ENCODE data around the gene IL1RAPL1.

The IL1RAPL1 gene

DNA sequence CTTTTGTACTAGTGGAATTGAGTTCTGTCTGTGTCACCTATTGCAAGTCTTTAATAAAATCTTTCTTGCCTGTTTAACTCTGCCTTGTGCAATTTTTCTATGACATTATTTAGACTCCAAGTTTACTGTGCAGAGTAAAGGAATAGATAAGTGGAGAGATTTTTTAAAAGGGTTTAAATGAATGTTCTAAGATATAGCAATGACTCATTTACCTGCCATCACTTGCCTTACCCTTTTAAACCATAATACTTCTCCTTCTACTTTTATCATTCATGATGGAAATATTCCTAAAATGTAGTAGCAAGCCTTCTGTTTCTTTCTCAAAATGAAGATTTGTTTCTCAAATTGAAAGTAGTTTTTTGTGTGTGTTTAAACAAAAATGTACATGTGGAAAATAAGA is 845.3 kb downstream of the IL1RAPL1 start:
- no peak for DNase-seq (ENCODE audit: low spot score)
- Histone ChIP-seq H3K27ac (no peak overlapping the region), H3K4me3 (no peak overlapping the region)
- TF ChIP-seq, protein P1, sequence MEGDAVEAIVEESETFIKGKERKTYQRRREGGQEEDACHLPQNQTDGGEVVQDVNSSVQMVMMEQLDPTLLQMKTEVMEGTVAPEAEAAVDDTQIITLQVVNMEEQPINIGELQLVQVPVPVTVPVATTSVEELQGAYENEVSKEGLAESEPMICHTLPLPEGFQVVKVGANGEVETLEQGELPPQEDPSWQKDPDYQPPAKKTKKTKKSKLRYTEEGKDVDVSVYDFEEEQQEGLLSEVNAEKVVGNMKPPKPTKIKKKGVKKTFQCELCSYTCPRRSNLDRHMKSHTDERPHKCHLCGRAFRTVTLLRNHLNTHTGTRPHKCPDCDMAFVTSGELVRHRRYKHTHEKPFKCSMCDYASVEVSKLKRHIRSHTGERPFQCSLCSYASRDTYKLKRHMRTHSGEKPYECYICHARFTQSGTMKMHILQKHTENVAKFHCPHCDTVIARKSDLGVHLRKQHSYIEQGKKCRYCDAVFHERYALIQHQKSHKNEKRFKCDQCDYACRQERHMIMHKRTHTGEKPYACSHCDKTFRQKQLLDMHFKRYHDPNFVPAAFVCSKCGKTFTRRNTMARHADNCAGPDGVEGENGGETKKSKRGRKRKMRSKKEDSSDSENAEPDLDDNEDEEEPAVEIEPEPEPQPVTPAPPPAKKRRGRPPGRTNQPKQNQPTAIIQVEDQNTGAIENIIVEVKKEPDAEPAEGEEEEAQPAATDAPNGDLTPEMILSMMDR (IDR thresholded peaks at IDR 0.05), result no peak

DNA sequence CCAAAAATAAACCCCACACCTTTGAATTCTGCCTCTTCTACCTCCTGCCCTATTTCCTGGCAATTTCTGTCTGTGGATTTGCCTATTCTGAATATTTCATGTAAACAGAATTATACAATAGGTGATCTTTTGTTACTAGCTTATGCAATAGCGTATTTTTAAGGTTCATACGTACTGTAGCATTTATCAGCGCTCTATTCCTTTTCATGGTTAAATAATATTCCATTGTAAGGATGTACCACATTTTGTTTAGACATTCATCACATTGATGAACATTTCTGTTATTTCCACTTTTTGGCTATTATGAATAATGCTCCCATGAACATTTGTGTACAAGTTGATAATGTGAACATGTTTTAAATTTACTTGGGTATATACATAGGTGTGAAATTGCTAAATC is 847.7 kb downstream of the IL1RAPL1 start:
- DNase-seq (ENCODE audit: low spot score), result no peak
- H3K27ac ChIP-seq, result no peak overlapping the region
- TF ChIP-seq, protein P1 (IDR thresholded peaks at IDR 0.05), result no peak
- H3K4me3 ChIP-seq, result no peak overlapping the region

DNA sequence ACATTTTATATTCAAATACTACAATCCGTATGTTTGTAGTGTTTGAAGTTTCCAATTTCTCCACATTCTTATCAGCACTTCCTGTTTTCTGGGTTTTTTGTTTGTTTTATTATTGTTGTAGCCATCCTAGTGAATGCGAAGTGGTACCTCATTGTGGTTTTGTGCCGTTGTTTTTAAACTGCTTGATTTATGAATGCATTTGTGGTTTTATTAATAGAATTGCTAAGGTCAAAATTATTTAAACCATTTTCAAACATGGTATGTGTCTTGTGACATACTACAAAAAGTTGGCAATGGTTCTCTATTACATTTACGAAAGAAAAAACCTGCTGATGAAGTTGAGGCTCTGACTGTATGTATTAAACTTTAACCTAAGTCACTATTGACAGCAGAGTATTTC is 848.1 kb downstream of the IL1RAPL1 start:
- no peak for DNase-seq (ENCODE audit: low spot score)
- H3K4me3 ChIP-seq, result no peak overlapping the region
- H3K27ac ChIP-seq, result no peak overlapping the region
- TF ChIP-seq, protein P1 (IDR thresholded peaks at IDR 0.05), result no peak

DNA sequence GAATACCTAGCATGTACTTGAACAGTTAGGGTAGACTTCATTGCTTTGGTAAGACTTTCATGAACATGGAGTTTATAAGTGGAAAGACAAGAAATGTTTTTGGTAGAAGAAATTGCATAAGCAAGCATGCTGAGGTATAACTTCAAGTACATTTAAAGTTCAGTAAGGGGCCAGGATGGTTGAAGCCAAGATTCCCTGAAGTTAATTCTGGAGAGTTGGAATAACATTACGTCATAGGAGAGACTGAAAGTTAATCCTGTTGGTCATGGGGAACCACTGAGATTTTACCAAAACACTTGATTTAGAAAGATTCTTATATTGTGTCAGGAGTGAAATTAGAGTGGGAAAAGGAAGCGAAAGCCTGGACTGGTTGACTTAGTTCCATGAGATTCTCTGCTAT is 860.6 kb downstream of the IL1RAPL1 start:
- Histone ChIP-seq H3K4me3 (no peak overlapping the region), H3K27ac (no peak overlapping the region)
- TF ChIP-seq, protein P1 (IDR thresholded peaks at IDR 0.05), result no peak
- DNase-seq (ENCODE audit: low spot score), result no peak

DNA sequence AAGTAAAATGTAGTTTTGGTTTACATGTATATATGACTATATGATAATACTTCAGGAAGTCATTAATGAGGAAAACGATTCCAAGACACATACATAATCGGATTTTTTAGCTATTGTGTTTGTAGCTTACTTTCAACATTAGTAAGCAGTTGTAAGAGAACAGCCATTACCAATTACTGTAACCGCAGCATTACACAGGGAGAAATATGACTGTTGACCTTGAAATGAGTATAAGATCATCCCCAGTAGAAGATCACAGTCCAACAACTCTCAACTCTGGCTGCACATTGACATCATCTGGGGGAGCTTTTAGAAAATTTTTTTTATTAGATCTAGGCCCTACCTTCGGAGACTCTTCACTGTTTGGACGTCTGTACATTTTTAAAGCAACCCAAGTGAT is 866.1 kb downstream of the IL1RAPL1 start:
- Histone ChIP-seq H3K27ac (no peak overlapping the region), H3K4me3 (no peak overlapping the region)
- no peak for DNase-seq (ENCODE audit: low spot score)
- TF ChIP-seq, protein P1 (IDR thresholded peaks at IDR 0.05), result no peak

DNA sequence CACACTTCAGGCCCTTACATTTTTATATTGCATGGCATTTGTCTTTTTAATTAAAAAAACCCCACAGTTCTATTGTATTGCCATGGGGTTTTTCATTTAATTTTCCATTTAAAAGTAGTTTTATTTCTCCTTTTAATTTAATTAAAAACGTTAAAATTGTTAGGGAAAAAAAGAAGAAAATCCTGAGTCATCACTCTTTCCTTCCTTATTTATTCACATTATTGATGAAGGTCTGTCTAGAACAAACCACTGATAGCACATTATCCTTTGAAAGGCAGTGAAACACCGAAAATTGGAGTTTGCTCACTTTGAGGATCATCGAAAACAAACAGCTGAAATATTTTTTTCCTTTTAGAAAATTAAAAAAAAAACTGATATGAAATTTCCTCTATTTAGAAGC is 868.5 kb downstream of the IL1RAPL1 start:
- no peak for DNase-seq (ENCODE audit: low spot score)
- H3K4me3 ChIP-seq, result no peak overlapping the region
- TF ChIP-seq, protein P1 (IDR thresholded peaks at IDR 0.05), result no peak
- no peak overlapping the region for H3K27ac ChIP-seq

DNA sequence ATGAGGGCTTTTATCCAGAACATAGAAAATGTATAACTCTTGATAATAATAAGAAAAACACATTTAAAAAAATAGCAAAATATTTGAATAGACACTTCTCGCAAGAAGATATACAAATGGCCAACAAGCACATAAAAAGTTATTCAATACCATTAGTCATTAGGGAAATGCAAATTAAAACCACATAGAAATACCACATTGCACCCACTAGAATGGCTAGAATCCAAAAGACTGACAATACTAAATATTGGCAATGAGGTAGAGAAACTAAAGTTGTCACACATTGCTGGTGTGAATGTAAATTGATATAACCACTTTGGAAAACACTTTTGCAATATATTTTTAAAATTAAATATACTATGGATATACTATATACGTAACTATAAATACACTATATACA is 873.8 kb downstream of the IL1RAPL1 start:
- H3K4me3 ChIP-seq, result no peak overlapping the region
- H3K27ac ChIP-seq, result no peak overlapping the region
- TF ChIP-seq, protein P1 (IDR thresholded peaks at IDR 0.05), result no peak
- DNase-seq (ENCODE audit: low spot score), result no peak
